Bone marrow (tissue), 2 donors: ENCODE measurements around the gene WDR27.
"Not testable (repeated sequence)": the region's sequence is repeated elsewhere in the genome, so short reads cannot be mapped to it uniquely, and the experiment has no call there.

Experiments
- DNase-seq, 2 donors: peaks; one replicate each; lab custom pipeline; 2025; lab: John Stamatoyannopoulos, UW

The WDR27 gene

DNA sequence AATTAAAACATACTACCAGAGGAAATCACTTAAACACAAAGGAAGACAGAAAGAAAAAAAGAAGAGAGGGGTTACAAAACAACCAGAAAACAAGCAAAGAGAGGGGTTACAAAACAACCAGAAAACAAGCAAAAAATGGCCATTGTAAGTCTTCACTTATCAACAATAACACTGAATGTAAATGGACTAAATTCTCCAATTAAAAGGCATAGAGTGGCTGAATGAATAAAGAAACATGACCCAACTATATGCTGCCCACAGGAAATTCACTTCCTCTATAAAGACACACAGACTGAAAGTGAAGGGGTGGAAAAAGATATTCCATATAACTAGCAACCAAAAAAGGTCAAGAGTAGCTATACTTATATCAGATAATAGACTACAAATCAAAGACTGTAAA lies 180.0 kb downstream of the WDR27 start:
- DNase-seq: no peak

- DNase-seq: no peak
Observed at GRCh38 chr6:169520104-169520503, 181.7 kb downstream of the WDR27 start.

- DNase-seq: no peak
Observed at GRCh38 chr6:169518451-169518850, 183.4 kb downstream of the WDR27 start.

DNA sequence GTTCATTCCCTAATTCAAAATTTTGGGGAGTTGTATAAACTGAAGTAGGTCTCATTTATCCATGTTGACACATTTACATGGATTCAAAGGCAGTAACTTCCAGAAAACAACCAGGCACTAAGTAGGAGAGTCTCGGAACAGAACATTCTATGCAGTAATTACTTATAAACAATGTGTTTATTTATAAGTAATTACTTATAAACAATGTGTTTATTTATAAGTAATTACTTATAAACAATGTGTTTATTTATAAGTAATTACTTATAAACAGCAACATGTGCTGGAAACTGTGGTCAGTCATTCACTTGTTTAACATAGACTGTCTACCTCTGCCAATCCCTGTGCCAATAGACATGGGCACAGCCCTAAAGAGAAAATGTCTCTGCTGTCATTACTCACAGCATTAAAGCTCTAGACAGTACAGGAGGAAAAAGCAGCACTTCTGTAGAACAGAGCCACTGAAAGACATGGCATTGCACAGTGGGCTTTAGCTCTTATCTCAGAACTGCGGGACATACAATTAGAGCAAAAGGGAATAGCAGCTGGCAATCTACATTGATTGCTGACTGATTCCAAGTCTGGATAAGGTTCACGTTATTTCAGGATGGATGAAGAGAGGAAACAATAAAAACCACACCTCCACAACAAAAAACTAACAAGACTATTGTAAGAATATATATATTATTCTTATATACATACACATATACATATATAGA lies 188.2 kb downstream of the WDR27 start:
- no peak for DNase-seq

- not testable (repeated sequence) for DNase-seq
Observed at GRCh38 chr6:169511785-169512184, 190.0 kb downstream of the WDR27 start.

DNA sequence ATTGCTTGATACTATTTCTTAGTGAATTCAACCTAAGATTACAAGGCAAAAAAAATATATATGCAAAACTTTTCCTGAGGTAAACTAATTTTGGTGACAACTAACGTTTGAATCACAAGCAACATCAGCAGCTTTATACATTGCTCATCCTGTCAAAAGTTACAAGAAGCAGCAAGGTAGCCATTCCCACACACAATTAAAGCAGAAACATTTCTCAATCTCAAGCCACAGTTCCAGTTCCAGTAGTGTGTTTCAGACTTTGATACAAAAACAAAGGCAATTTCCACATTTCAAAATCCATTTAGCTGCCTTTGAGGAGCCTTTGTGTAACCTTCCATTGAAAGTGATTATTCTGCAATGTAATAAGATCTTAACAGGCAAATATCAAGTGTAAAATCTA lies 191.0 kb downstream of the WDR27 start:
- no peak for DNase-seq

GRCh38 chr6:169508452-169508851 lies 193.4 kb downstream of the WDR27 start:
- DNase-seq: no peak

DNA sequence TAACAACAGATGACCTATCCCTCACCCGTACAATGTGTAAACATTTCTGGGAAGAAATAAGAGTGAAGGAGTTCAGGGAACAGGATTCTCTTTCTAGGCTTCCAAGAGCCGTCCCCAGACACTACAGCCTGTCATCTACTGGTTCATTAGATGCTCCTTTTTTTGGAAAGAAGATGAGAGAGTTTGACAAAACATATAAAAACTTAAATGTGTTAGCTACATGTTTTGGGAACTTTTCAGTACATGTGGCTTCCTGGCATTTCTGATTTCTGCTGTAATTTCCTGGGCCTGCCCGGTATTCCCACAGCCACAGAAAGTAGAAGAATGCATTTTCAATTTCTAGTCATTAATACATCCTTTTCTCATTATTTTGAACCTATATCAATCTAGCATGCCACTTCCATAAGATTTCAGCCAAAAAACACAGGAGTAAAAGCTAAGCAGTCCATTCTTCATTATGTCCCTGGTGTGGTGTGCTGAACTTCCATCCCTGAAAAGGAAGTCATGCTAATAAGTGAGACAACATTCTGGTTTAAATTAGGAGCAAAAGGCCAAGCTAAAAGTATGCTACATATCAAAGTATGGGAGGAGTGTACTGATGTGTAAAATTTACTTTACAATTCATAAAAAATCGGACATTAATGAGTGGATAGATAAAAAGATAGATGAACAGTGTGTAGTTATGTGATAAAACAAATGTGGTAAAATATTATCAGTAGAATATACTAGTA lies 198.2 kb downstream of the WDR27 start:
- no peak for DNase-seq

DNA sequence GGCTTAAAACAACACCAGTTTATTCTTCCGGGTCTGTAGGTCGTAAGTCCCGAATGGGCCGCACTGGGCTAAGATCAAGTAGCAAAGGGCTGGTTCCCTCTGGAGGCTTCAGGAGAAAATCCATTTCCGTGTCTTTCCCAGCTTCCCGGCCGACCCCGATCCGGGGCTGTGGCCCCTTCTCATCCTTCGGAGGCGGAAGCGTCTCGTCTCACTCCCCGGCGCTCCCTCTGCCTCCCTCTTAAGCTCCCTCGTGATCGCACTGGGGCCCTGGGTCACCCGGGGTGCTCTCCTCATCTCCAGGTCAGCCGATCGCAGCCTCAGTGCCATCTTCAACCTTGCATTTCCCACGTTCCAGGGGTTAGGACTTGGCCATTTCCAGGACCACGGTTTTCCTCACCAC lies 199.4 kb downstream of the WDR27 start:
- DNase-seq: no peak

DNA sequence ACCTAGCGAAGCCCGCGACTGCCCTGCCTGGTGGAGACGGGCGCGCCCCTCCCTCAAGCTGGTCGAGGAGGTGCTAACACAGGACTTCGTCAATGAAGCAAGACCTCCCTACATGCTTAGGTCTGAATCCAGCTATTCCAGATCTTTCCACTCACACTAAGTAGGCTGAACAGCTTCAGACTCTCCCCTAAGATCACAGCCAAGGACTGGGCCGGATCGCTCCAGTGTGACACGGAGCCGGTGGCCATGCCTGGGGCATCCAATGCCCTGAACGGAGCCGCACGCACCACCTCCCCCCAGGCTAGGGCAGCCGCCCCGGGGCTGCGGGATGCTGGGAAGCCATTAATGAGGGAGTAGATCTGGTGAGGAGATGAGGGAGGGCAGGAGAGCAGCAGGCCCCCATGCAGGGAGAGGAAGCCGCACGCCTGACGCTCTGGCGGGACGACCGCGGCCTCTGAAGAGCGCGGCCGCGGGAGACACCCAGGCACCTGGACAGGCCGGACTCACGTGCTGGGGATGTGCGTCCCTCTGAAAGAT lies 200.0 kb downstream of the WDR27 start:
- DNase-seq: no peak

DNA sequence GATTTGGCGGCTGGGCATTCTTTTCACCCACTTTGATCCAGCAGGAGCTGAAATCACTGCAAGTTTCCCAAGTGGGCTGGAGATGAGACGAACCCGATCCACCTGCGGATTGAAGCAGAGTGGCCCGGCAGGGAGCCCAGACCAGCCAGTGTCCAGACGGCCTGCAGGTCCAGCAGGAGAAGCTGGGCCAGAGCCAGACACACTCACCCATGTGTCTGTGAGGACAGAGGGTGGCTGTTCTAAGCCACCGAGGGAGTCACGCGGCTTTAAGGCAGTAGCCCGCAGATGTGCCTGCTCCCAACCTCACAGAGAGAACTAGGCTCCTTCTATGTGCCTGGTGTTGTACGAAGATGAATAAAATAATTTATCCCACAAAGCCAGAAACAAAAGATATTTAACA lies 200.7 kb downstream of the WDR27 start:
- no peak for DNase-seq

GRCh38 chr6:169500688-169501087 lies 201.1 kb downstream of the WDR27 start:
- DNase-seq: no peak

GRCh38 chr6:169499848-169500247 lies 202.0 kb downstream of the WDR27 start:
- no peak for DNase-seq

DNA sequence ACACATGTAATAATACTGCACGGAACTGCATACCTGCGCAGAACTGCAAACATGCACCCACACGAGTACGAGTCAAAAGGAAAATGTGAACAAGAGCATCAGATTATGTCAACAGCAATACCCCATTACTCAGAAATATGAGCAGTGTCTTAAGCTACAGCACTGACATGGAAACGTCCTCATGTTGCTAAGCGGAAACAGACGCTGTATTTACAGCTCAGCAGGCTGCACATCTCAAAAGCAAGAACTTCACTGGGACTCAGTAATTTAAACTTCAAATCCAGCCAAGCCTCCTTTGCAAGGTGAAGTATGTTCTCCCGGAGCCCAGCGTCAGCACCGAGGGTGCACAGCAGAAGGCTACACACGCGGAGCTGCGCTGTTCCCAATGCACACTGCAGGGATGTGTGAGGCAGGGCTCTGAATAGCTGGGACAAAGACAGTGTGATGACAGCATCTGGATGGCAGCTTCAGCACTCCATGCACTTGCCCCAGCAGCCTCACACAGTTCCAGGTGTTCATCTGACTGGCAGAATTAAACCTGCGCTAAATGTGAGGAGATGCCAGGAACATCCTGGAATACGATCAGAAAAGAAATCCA lies 202.8 kb downstream of the WDR27 start:
- DNase-seq: no peak

- DNase-seq: no peak
Observed at GRCh38 chr6:169495601-169496000, 206.2 kb downstream of the WDR27 start.

- no peak for DNase-seq
Observed at GRCh38 chr6:169494038-169494437, 207.8 kb downstream of the WDR27 start.

GRCh38 chr6:169491482-169491881 lies 210.3 kb downstream of the WDR27 start:
- no peak for DNase-seq

DNA sequence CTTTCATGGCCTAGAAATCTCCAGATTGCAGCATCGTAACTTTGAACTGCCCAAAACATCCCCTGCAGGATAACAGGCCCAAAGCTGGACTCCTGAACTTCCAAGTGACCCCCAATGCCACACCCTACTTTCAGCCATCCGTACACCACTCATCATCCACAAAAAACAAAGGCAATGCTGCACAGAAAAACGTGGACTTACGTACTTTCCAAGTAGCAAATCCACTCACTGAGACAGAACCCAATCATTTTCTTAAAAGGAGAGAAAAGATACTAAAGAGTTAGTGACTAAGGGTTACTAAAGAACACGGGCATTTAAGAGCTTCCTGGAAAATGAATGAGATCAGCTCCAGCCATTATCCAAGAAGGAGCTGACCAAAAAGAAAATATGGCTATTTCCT lies 211.0 kb downstream of the WDR27 start:
- no peak for DNase-seq

DNA sequence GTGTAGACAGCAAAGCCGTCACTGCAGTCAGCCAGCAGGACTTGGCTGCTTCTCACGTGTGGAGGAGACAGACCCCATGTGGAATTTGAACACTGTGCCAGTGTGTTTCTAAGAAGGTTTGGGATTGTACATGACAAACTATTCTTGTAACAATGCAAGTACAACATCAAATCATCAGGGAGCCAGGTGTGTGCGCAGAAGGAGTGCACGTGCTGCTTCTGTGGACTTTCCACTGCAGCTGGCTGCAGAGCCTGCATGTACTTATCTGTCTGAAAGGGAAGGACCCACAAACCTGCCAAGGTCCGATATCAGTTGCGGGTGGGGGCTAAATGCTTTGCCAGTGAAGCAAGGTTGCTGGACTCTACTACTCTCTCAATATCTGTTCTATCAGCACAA lies 211.6 kb downstream of the WDR27 start:
- DNase-seq: no peak

DNA sequence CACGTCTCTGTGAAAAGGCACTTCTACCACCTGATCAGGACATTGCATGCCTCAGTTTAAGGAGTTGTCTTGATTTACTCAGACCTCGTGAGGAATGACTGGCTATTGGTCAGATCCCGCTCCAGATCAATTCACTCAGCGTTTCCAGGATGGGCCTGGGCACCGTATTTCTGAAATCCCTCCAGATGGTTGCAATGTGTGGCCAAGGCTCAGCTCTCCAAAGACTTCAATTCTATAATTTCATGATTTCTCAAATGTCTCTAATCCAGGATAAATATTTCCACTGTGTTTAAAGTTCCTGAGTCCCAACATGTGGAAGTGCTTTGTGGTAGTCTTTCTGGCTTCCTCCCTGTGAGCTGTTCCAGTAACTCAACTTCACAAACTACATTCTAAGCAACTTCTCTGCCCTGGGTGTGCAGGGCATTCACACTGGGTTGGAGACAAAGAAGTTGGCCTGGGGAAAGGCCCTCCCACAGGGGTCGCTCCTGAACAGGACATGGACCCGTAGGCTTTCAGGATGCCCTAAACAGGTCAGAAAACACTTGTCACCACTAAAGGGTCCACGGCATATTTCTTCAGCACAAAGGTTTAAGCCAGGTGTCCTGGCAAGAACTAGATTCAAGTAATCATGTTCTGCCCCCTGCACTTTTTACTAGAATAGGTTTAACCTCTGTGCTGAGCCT lies 212.1 kb downstream of the WDR27 start:
- no peak for DNase-seq

DNA sequence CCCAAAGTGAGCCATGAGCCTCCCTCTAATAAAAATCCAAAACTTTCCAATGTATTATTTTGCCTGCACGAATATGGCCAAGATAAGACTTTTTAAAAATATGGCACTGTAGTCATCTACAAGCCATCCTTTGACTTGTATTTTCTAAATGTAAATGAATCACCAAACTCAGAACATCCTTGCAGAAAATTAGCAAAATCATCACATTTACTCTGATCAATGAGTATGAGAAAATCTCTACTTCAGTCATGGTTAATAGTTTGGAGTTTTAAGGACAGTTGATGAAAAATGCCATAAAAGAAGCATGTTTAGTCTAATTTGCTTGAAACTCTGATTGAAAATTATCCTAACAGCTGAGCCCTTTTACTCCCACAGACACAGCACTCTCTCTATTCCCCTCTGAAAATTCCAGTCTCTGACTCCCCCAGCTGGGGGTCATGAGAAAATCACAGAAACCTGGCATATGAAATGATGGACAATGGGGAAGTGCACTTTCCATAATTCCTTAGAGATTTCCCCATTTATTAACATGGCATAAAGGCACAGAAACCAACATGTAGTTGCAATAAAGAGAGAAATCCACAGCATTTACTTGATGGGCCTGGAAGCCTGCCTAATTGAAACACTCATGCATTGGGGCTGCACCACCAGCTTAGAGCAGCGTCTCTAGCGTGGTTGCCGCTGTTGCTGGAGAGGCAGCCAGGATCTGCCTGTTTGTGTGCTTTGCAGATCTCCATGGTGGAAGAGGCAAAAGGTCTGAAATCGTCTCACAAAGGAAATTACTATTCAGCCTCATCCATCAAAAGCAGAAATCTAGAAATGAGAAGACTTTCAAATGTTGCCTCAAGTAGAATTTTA lies 214.0 kb downstream of the WDR27 start:
- no peak for DNase-seq
